ENCODE data around the gene ABCD3.
A peak's percentile ranks its signal among the peaks of the same experiment; 100 is the strongest.

Gene ABCD3

DNA sequence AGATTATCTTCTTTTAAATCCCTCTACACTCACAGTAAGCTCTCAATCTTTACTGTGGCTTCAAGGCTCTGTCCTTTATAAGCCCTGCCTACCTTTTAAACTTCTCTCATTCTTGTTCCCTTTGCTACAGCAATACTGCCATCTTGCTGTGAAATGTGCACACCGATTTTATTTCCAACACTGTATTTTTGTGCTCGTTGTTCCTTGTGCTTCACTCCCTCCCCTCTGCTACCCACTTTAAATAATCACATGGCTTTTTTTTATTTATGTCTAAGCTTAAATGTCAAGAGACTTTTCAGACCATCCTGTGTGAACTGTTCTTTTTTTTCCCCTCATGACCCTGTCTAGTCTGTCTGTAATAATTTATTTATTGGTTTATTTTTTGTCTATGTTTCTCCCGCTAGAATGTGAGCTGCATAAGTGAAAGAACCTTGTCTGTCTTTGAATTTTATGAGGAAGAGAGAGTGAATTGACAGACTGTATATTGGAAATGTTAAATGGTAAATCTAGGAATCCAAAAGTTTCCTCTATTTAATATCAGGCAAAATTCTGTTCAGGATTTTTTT lies 45.7 kb downstream of the ABCD3 start:
- peak; percentile 25 for DNase-seq

DNA sequence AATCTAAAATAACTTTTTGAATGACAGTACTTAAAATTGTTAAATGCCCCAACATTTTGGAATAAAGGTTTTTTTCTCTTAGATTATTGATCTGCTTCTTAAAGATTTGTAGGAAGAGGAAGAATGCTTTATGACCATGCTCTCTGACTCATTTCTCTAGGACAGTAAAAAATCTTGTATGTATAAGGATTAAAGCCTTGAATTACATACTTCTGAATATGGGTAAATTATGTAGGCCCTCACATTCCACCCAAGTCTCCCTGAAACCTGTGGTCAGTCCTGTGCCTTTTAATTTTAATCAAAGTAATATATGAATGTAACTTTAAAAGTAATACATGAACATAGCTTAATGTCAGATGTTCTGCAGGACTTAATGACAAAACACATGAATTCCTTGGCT lies 50.5 kb downstream of the ABCD3 start:
- no peak for DNase-seq

GRCh38 chr1:94471271-94471670 lies 53.1 kb downstream of the ABCD3 start:
- no peak for DNase-seq

DNA sequence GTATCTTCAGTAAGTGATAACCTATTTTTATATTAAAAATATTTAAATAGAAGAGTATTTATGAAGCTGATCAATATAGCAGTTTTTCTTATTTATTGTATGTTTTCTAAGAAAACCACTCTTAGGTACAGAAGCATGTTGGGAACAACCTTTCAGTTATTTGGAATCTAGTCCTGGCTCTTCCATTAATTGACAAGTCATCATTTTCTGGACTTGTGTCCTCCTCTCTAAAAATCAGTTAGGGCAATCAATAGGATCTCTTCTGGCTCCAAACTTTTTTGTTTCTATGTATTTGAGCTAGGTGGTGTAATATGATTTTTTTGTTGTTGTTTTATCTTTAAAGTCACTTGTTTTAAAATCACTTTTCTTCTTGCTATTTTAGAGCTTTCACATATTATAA lies 57.0 kb downstream of the ABCD3 start:
- no peak for DNase-seq

GRCh38 chr1:94479682-94480081 lies 61.5 kb downstream of the ABCD3 start:
- DNase-seq = no peak

DNA sequence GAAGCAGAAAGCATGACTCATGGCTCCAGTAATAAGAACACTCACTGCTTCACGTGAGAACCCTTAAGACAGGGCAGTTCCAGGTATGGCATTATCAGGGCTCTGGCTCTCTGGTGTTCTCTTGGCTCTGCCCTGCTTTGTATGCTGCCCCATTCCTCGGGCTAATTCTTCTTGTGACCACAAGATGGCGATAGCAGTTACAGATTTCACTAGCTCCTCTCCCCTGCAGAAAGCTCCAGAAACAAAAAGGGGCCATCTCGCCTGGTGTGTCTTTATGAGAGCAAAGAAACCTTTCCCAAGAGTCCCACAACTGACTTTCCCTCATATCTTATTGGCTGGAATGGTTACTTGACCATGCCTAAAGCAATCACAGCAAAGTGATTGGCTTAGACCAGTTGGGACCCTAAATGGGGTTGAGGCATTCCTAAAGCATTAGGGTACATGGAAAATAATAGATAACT lies 63.3 kb downstream of the ABCD3 start:
- DNase-seq = peak; percentile 52

GRCh38 chr1:94486990-94487389 lies 68.8 kb downstream of the ABCD3 start:
- DNase-seq = no peak

GRCh38 chr1:94490556-94490955 lies 72.4 kb downstream of the ABCD3 start:
- DNase-seq = no peak

GRCh38 chr1:94496076-94496755 lies 78.0 kb downstream of the ABCD3 start:
- DNase-seq = no peak

DNA sequence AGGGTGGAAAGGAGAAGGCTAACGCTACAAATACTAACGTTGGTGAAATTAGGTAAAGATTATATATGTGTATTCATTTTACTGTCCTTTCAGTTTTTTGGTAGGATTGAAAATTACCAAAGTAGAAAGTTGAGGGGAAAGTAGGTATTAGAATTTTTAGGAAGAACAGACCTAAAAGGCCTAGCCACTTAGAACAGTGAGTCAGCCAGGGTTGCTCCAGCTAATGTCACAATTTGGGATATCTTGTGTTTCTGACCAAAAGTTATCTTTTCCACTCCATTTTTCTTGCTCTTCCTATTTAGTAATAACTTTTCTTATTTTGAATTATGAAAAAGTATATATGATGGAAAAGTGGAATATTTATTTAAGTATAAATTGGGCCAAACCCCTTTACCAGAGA lies 83.2 kb downstream of the ABCD3 start:
- DNase-seq = no peak

- no peak for DNase-seq
Observed at GRCh38 chr1:94501935-94502334, 83.7 kb downstream of the ABCD3 start.

GRCh38 chr1:94503153-94503552 lies 85.0 kb downstream of the ABCD3 start:
- DNase-seq = no peak

GRCh38 chr1:94504601-94505000 lies 86.4 kb downstream of the ABCD3 start:
- DNase-seq = no peak

DNA sequence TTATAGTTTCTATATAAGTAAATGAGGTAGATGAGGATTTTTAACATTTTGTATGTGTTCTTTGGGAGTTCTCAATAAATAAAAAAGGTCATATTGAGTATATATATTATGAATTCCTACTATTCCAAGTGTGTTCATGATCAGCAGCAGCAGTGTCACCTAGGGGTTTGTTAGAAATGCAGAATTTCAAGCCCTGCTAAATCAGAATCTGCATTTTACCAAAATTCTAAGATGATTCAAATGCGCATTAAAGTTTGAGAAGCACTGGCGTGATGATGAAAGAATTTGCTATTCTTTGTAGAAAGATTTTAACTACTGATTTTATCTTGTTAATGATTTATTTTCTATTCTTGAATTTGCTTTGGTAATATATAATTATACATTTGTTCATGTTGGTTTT lies 94.6 kb downstream of the ABCD3 start:
- no peak for DNase-seq

DNA sequence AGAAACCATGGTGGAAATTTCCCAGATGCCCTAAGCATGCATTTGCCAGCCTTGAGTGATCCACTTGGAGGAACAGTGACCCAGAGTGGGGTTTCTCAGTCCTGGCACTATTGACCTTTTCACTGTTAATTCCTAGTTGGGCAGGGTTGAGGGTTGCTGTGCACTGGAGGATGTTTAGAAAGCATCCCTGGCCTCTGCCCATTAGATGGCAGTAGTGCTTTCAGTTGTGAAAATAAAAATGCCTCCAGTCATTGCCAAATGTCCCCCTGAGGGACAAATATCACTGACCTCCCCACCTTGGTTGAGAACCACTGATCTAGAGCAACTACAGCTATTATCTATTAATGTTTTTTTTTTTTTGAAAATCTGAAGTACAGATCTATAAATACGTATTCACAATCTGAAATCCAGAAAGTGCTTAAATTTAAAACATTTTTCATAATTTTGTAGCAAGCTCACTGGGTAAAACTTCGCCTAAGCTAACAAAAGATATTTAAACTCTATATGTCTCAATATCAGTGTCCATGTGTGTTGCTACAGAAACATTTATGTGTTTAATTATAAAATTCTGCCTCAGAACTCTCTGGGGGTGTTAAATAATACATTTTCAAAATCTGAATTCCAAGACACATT lies 96.0 kb downstream of the ABCD3 start:
- peak; percentile 8 for DNase-seq

GRCh38 chr1:94515296-94515947 lies 97.2 kb downstream of the ABCD3 start:
- DNase-seq = no peak

DNA sequence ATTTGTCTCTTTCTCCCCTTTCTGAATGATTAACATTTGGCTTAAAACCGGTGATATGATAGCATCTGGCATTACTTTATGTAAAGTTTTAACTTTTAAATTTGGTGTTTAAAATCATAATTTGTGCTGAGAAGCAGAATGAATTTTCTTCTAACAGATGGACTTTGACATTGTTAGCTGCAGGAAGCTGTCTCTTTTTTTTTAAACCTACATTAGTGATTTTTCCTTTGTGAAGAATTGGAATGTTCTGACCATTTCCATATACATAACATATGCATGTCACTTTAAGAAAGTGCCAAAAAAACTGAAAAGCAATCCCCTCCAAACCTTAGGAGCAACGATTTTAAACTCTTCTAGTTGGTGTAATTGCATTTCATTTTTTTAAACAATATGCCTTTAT lies 101.2 kb downstream of the ABCD3 start:
- DNase-seq = no peak

GRCh38 chr1:94522304-94522703 lies 104.1 kb downstream of the ABCD3 start:
- no peak for DNase-seq

DNA sequence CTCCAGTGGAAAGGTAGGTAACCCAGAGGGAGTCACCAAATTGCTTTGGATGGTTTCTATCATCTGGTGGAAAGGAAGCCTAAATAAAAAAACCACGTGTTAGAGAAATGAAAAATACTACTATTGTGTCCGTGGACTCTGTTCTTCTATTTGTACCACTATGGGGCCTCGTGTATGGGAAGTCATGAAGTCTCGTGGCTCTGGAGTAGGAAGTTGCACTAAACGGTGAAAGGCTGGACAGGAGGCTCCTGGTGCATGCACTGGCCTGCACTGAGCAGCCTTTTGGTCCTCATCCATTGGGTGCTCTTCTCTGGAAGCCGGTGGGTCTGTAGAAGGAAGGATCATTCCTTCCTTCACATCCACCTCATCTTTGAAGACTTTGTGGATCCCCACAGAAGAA lies 106.3 kb downstream of the ABCD3 start:
- no peak for DNase-seq

- DNase-seq = no peak
Observed at GRCh38 chr1:94526152-94526980, 108.2 kb downstream of the ABCD3 start.

DNA sequence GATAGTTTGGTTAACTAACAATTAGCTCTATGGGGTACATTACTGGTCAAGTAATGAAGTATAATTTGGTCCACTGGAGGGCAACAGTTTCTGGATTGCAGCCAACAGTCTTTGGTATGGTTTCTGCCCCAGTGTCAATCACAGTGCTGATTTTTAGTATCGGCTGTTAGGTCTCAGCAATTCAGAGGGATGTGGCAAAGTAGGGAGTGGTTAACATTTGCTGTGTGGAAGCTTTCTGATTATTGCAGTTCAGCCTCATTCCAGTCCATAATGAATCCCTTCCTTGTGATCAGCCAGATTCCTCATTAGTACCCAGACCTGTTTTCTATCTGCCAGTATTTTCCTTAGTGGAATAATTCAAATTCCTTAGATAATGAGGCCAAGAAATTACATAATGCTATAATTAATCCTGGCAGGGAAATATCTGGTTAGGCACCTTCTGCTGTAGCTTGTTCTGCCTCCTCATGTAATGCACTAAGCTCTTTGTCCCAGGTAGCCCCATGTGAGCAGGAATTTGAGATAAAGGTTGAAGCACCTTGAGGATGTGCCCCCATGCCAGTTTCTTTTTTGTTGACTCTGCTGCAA lies 109.3 kb downstream of the ABCD3 start:
- DNase-seq = no peak

- no peak for DNase-seq
Observed at GRCh38 chr1:94528299-94528698, 110.1 kb downstream of the ABCD3 start.

- DNase-seq = no peak
Observed at GRCh38 chr1:94528826-94529225, 110.6 kb downstream of the ABCD3 start.
